ENCODE data around the gene FJX1. TPM values are rescaled to one million over a fixed set of nuclear protein-coding genes. Genes with fewer than 3 reads are reported as not detected.
"Not testable (repeated sequence)": the region's sequence is repeated elsewhere in the genome, so short reads cannot be mapped to it uniquely, and the experiment has no call there.

Gene FJX1
- total and polyA plus RNA-seq, 2 donors from 2014 or later: 4.2 to 7.9 TPM

- H3K9me3 ChIP-seq (ENCODE audit: control insufficient read depth in 2 of 3, insufficient read depth in 1 of 3, low read length in 3 of 3): no peaks in the 10 kb centered on the region
- no peaks in the 10 kb centered on the region for H3K27me3 ChIP-seq (ENCODE audit: control insufficient read depth, insufficient read depth, low read length)
- H3K9ac ChIP-seq (ENCODE audit: low read length in 3 of 3): no peak overlapping the region
- intact Hi-C loops (cut with DNase I): no loop called here
- H3K4me1 ChIP-seq (ENCODE audit: control insufficient read depth in 2 of 3, insufficient read depth in 2 of 3, low read depth in 1 of 3, low read length in 3 of 3): no peaks in the 10 kb centered on the region
- H3K36me3 ChIP-seq (ENCODE audit: control insufficient read depth in 2 of 3, insufficient read depth in 3 of 3, low read length in 3 of 3): no peaks in the 10 kb centered on the region
- TF ChIP-seq CTCF (IDR thresholded peaks at IDR 0.05; ENCODE audit: borderline replicate concordance, extremely low read depth, insufficient read depth): no peak
- H3K4me3 ChIP-seq (ENCODE audit: low read length in 3 of 3): no peak overlapping the region
- FAIRE-seq (no peak), DNase-seq (no peak)
- H3K27ac ChIP-seq (ENCODE audit: low read depth in 2 of 2, low read length in 2 of 2): no peak overlapping the region
Measured at GRCh38 chr11:35647421-35648093, 29.3 kb downstream of the FJX1 start.

GRCh38 chr11:35650006-35650405, 31.7 kb downstream of the FJX1 start:
- intact Hi-C loops (cut with DNase I): no loop called here
- no peak for FAIRE-seq

GRCh38 chr11:35650467-35650866, 32.2 kb downstream of the FJX1 start:
- H3K36me3 ChIP-seq (ENCODE audit: control insufficient read depth in 2 of 3, insufficient read depth in 3 of 3, low read length in 3 of 3): no peaks in the 10 kb centered on the region
- no peaks in the 10 kb centered on the region for H3K4me1 ChIP-seq (ENCODE audit: control insufficient read depth in 2 of 3, insufficient read depth in 2 of 3, low read depth in 1 of 3, low read length in 3 of 3)
- no peak overlapping the region for H3K9ac ChIP-seq (ENCODE audit: low read length in 3 of 3)
- no peak overlapping the region for H3K27ac ChIP-seq (ENCODE audit: low read depth in 2 of 2, low read length in 2 of 2)
- DNase-seq: no peak
- H3K27me3 ChIP-seq (ENCODE audit: control insufficient read depth, insufficient read depth, low read length): no peaks in the 10 kb centered on the region
- no peak overlapping the region for H3K4me3 ChIP-seq (ENCODE audit: low read length in 3 of 3)
- TF ChIP-seq CTCF (IDR thresholded peaks at IDR 0.05; ENCODE audit: borderline replicate concordance, extremely low read depth, insufficient read depth): no peak
- intact Hi-C loops (cut with DNase I): no loop called here
- H3K9me3 ChIP-seq (ENCODE audit: control insufficient read depth in 2 of 3, insufficient read depth in 1 of 3, low read length in 3 of 3): no peaks in the 10 kb centered on the region
- FAIRE-seq: no peak

More at GRCh38 chr11:35650006-35650405, 31.7 kb downstream of the FJX1 start:
- no peak for TF ChIP-seq CTCF (IDR thresholded peaks at IDR 0.05; ENCODE audit: borderline replicate concordance, extremely low read depth, insufficient read depth)
- no peak for DNase-seq
- Histone ChIP-seq H3K36me3 (ENCODE audit: control insufficient read depth in 2 of 3, insufficient read depth in 3 of 3, low read length in 3 of 3) (no peaks in the 10 kb centered on the region), H3K9me3 (ENCODE audit: control insufficient read depth in 2 of 3, insufficient read depth in 1 of 3, low read length in 3 of 3) (no peaks in the 10 kb centered on the region), H3K9ac (ENCODE audit: low read length in 3 of 3) (no peak overlapping the region), H3K27ac (ENCODE audit: low read depth in 2 of 2, low read length in 2 of 2) (no peak overlapping the region), H3K27me3 (ENCODE audit: control insufficient read depth, insufficient read depth, low read length) (no peaks in the 10 kb centered on the region), H3K4me1 (ENCODE audit: control insufficient read depth in 2 of 3, insufficient read depth in 2 of 3, low read depth in 1 of 3, low read length in 3 of 3) (no peaks in the 10 kb centered on the region), H3K4me3 (ENCODE audit: low read length in 3 of 3) (no peak overlapping the region)

- H3K27ac ChIP-seq (ENCODE audit: low read depth in 2 of 2, low read length in 2 of 2): no peak overlapping the region
- H3K9ac ChIP-seq (ENCODE audit: low read length in 3 of 3): no peak overlapping the region
- no peak for TF ChIP-seq CTCF (IDR thresholded peaks at IDR 0.05; ENCODE audit: borderline replicate concordance, extremely low read depth, insufficient read depth)
- intact Hi-C loops (cut with DNase I): no loop called here
- FAIRE-seq (no peak), DNase-seq (no peak)
- no peaks in the 10 kb centered on the region for H3K36me3 ChIP-seq (ENCODE audit: control insufficient read depth in 2 of 3, insufficient read depth in 3 of 3, low read length in 3 of 3)
- H3K27me3 ChIP-seq (ENCODE audit: control insufficient read depth, insufficient read depth, low read length): no peaks in the 10 kb centered on the region
- no peaks in the 10 kb centered on the region for H3K9me3 ChIP-seq (ENCODE audit: control insufficient read depth in 2 of 3, insufficient read depth in 1 of 3, low read length in 3 of 3)
- H3K4me3 ChIP-seq (ENCODE audit: low read length in 3 of 3): no peak overlapping the region
- H3K4me1 ChIP-seq (ENCODE audit: control insufficient read depth in 2 of 3, insufficient read depth in 2 of 3, low read depth in 1 of 3, low read length in 3 of 3): no peaks in the 10 kb centered on the region
Measured at GRCh38 chr11:35651263-35651662, 33.0 kb downstream of the FJX1 start.

GRCh38 chr11:35652786-35653185, 34.5 kb downstream of the FJX1 start:
- H3K27ac ChIP-seq (ENCODE audit: low read depth in 2 of 2, low read length in 2 of 2); intact Hi-C loops (cut with DNase I); H3K36me3 ChIP-seq (ENCODE audit: control insufficient read depth in 2 of 3, insufficient read depth in 3 of 3, low read length in 3 of 3); H3K9me3 ChIP-seq (ENCODE audit: control insufficient read depth in 2 of 3, insufficient read depth in 1 of 3, low read length in 3 of 3); H3K4me1 ChIP-seq (ENCODE audit: control insufficient read depth in 2 of 3, insufficient read depth in 2 of 3, low read depth in 1 of 3, low read length in 3 of 3); H3K27me3 ChIP-seq (ENCODE audit: control insufficient read depth, insufficient read depth, low read length); H3K4me3 ChIP-seq (ENCODE audit: low read length in 3 of 3); DNase-seq; H3K9ac ChIP-seq (ENCODE audit: low read length in 3 of 3); FAIRE-seq: not testable (repeated sequence)
